ENCODE data around the gene CDA. TPM values are rescaled to one million over a fixed set of nuclear protein-coding genes. Genes with fewer than 3 reads are reported as not detected.

The CDA gene
- total and polyA plus RNA-seq, 10 of the 15 experiments (the other 5 are each of a cell fraction or from before 2014, with no cell fraction given), result not detected

- ChIA-PET POLR2A (no interaction called here), RAD21 (ENCODE audit: unreplicated experiment) (no interaction called here), SMC1A (ENCODE audit: uncharacterized antibody, unreplicated experiment) (no interaction called here), CTCF (no interaction called here)
- H3K9ac ChIP-seq (ENCODE audit: control insufficient read depth, insufficient read depth, low read length), result no peak overlapping the region
- 0 out of 2 replicates have a peak, but pooled peaks have one; percentile 5 for TF ChIP-seq POLR2A (IDR thresholded peaks at IDR 0.05; ENCODE audit: low read depth, low read length)
- TF ChIP-seq RB1 (IDR thresholded peaks at IDR 0.05; ENCODE audit: borderline replicate concordance), result no peak
- H3K4me1 ChIP-seq (ENCODE audit: control insufficient read depth, insufficient read depth, low read length), result no peaks in the 10 kb centered on the region
- H2AFZ ChIP-seq (ENCODE audit: control insufficient read depth, low read depth, low read length), result no peak overlapping the region
- no peak for FAIRE-seq
- H4K20me1 ChIP-seq (ENCODE audit: control insufficient read depth, insufficient read depth), result no peaks in the 10 kb centered on the region
- H3K9me3 ChIP-seq (replicated peaks; ENCODE audit: control insufficient read depth, insufficient read depth, low read length), result no peaks in the 10 kb centered on the region
- no peak for ATAC-seq
- no peak overlapping the region for H3K4me3 ChIP-seq
- 94% methylated on average over 15 of the region's 15 CpGs for WGBS (ENCODE audit: insufficient coverage, insufficient replicate concordance, low lambda C conversion rate, missing lambda C conversion rate)
- H3K36me3 ChIP-seq (ENCODE audit: control insufficient read depth in 2 of 2, insufficient read depth in 2 of 2, low read length in 1 of 2), result peaks cover 8 to 23% of the 10 kb centered on the region in 2 experiments; a peak in 3 of 4 replicates
- no peaks in the 10 kb centered on the region for H3K27me3 ChIP-seq (replicated peaks in 1 of 2; ENCODE audit: control insufficient read depth in 2 of 2, insufficient read depth in 2 of 2, low read length in 1 of 2)
- in situ Hi-C loops (cut with MboI) (no loop called here), intact Hi-C loops (cut with micrococcal nuclease; ENCODE audit: unreplicated experiment) (no loop called here)
- no peak overlapping the region for H3K4me2 ChIP-seq (ENCODE audit: control insufficient read depth, insufficient read depth)
- H3K79me2 ChIP-seq (ENCODE audit: control insufficient read depth, insufficient read depth, low read length), result no peaks in the 10 kb centered on the region
- H3K27ac ChIP-seq (ENCODE audit: control insufficient read depth, insufficient read depth), result no peak overlapping the region
- no peak for DNase-seq (ENCODE audit: low read depth, low spot score)
- BruUV-seq (replicated peaks), result no TSS peak
These were observed 60.0 kb downstream of the CDA start for GRCh38 chr1:20648946-20649345.

DNA sequence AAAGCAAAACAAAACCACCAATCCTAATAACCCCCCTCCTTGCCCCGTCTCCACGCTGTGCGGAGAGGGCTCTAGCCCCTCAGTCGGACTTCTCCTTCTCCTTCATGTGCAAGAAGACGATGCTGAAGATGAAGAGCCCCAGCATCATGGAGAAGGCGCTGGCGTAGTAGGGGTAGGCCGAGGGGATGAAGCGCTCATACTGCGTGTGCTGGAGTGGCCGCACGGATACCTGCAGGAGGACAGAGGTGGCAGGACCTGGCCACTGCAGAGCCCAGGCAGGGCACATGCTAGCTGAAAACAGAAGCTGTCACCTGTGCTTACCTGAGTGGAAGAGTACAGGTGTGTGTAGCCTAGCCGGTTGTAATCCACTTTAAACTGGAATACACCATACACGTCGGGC lies 63.4 kb downstream of the CDA start:
- Histone ChIP-seq H3K9ac (ENCODE audit: control insufficient read depth, insufficient read depth, low read length) (no peak overlapping the region), H3K4me1 (ENCODE audit: control insufficient read depth, insufficient read depth, low read length) (no peaks in the 10 kb centered on the region), H3K27ac (ENCODE audit: control insufficient read depth, insufficient read depth) (no peak overlapping the region), H3K36me3 (ENCODE audit: control insufficient read depth in 2 of 2, insufficient read depth in 2 of 2, low read length in 1 of 2) (peaks cover 20 to 41% of the 10 kb centered on the region in 2 experiments; a peak in 3 of 4 replicates), H3K27me3 (replicated peaks in 1 of 2; ENCODE audit: control insufficient read depth in 2 of 2, insufficient read depth in 2 of 2, low read length in 1 of 2) (no peaks in the 10 kb centered on the region), H3K4me3 (no peak overlapping the region), H3K79me2 (ENCODE audit: control insufficient read depth, insufficient read depth, low read length) (no peaks in the 10 kb centered on the region; the same call in 1 of the 2 replicates), H3K9me3 (replicated peaks; ENCODE audit: control insufficient read depth, insufficient read depth, low read length) (no peaks in the 10 kb centered on the region), H3K4me2 (ENCODE audit: control insufficient read depth, insufficient read depth) (no peak overlapping the region), H2AFZ (ENCODE audit: control insufficient read depth, low read depth, low read length) (no peak overlapping the region), H4K20me1 (ENCODE audit: control insufficient read depth, insufficient read depth) (peaks cover 4% of the 10 kb centered on the region; the same call in 1 of the 2 replicates)
- BruUV-seq (replicated peaks), result TSS peak; percentile 69
- no peak for ATAC-seq
- intact Hi-C loops (cut with micrococcal nuclease; ENCODE audit: unreplicated experiment) (no loop called here), in situ Hi-C loops (cut with MboI) (no loop called here)
- RAD21 ChIA-PET (ENCODE audit: unreplicated experiment), result no interaction called here
- TF ChIP-seq ZNF622 (IDR thresholded peaks at IDR 0.05) (no peak), POLR2A (IDR thresholded peaks at IDR 0.05; ENCODE audit: low read depth, low read length) (peak; percentile 28; the same call in 1 of the 2 replicates)
- no peak for DNase-seq (ENCODE audit: low read depth, low spot score)
- POLR2A ChIA-PET, result no interaction called here
- 97% methylated on average over 15 of the region's 15 CpGs for WGBS (ENCODE audit: insufficient coverage, insufficient replicate concordance, low lambda C conversion rate, missing lambda C conversion rate)
- no peak for FAIRE-seq
- SMC1A ChIA-PET (ENCODE audit: uncharacterized antibody, unreplicated experiment), result no interaction called here
- CTCF ChIA-PET, result interaction anchor here (0.8 kb wide), 1 partner anchor 10 kb away, joined by 3 read pairs; no protein-coding TSS in a partner anchor
